CD4-positive, alpha-beta T cell (primary cell): ENCODE data around the gene KDM4B. TPM values are rescaled to one million over a fixed set of nuclear protein-coding genes. Genes with fewer than 3 reads are reported as not detected.

Experiments
- ATAC-seq: fragments of 200-7000 bp; cut with Tn5 transposase; one replicate; pipeline ENCODE4 v1.10.0; 2022; ENCODE audit warnings: mild to moderate bottlenecking; ENCODE audit not compliant: poor library complexity
- CTCF ChIA-PET: fragments of 350-600 bp; sonication (Branson Sonifier 250); formaldehyde crosslinking; loops from one replicate; lab custom pipeline; 2021; ENCODE audit warnings: antibody characterized with exemption, inconsistent platforms; lab: Charles Lee
- POLR2A ChIA-PET: fragments of 350-600 bp; sonication (Branson Sonifier 250); formaldehyde crosslinking; loops from one replicate; lab custom pipeline; 2021; ENCODE audit warnings: antibody characterized with exemption, inconsistent platforms; lab: Charles Lee
- DNase-seq, 14 experiments: peaks; one replicate each; pipeline ENCODE4 v3.0.0-alpha.2; 2013 to 2020; ENCODE audit warnings: mixed read lengths in 2 of 14
- H3K27ac ChIP-seq, 2 donors: one replicate each; pipeline versions ENCODE4 v1.5.1 to v1.7.0; 2013; ENCODE audit warnings: low read length in 2 of 2, low read depth in 1 of 2, mild to moderate bottlenecking in 1 of 2
- H3K27me3 ChIP-seq, 2 experiments: 1 replicate in 1 of 2; 2 replicates in 1 of 2; pipeline versions ENCODE4 v1.6.1 to v1.7.0; 2013; ENCODE audit warnings: low read length in 2 of 2, control low read depth in 1 of 2, mild to moderate bottlenecking in 1 of 2, moderate library complexity in 1 of 2; ENCODE audit not compliant: insufficient read depth in 2 of 2, control insufficient read depth in 1 of 2
- H3K36me3 ChIP-seq: one replicate; pipeline ENCODE4 v1.6.1; 2013; ENCODE audit warnings: low read length, control low read depth; ENCODE audit not compliant: insufficient read depth
- H3K4me1 ChIP-seq: one replicate; pipeline ENCODE4 v1.6.1; 2013; ENCODE audit warnings: low read length, control low read depth; ENCODE audit not compliant: insufficient read depth
- H3K4me3 ChIP-seq: one replicate; pipeline ENCODE4 v1.5.1; 2013; ENCODE audit warnings: mild to moderate bottlenecking, low read length, moderate library complexity
- H3K9me3 ChIP-seq, 2 experiments: 1 replicate in 1 of 2; 2 replicates in 1 of 2; pipeline versions ENCODE4 v1.6.1 to v1.7.0; 2013; ENCODE audit warnings: low read length in 2 of 2, mild to moderate bottlenecking in 2 of 2, control low read depth in 1 of 2, moderate library complexity in 1 of 2; ENCODE audit not compliant: control insufficient read depth in 1 of 2, insufficient read depth in 1 of 2
- H3K27ac Mint-ChIP-seq: one replicate; pipeline ENCODE4 v1.8.0; 2020; ENCODE audit warnings: mixed read lengths
- H3K27me3 Mint-ChIP-seq: one replicate; pipeline ENCODE4 v1.8.0; 2021; ENCODE audit warnings: mixed read lengths
- H3K36me3 Mint-ChIP-seq: one replicate; pipeline ENCODE4 v1.8.0; 2021; ENCODE audit warnings: low read depth, mixed read lengths
- H3K4me1 Mint-ChIP-seq: one replicate; pipeline ENCODE4 v1.8.0; 2021; ENCODE audit warnings: low read depth, mixed read lengths
- H3K4me3 Mint-ChIP-seq: one replicate; pipeline ENCODE4 v1.8.0; 2020; ENCODE audit warnings: mild to moderate bottlenecking, mixed read lengths
- H3K9me3 Mint-ChIP-seq: one replicate; pipeline ENCODE4 v1.8.0; 2020; ENCODE audit warnings: mixed read lengths
- CTCF ChIP-seq: fragments of 200-600 bp; IDR thresholded peaks from one replicate; pipeline ENCODE4 v1.8.0; 2022; ENCODE audit warnings: antibody characterized with exemption, mild to moderate bottlenecking
- intact Hi-C, 2 experiments: fragments of 100-400 bp; cut with DNase I in 1 of 2; cut with micrococcal nuclease in 1 of 2; formaldehyde crosslinking; loops; one replicate each; pipeline versions ENCODE4 v1.15.1 to v1.9.0; 2023 to 2025; cut with DNase I, micrococcal nuclease
- total RNA-seq, 174 experiments: library from RNA in 2 of 174; stranded (reverse) in 2 of 174; gene quantifications; one replicate each; pipeline ENCODE4 v1.2.3 and lab custom pipeline; 2021 to 2026

The KDM4B gene
- total RNA-seq, 2 experiments from 2014 or later: 41.8 to 42.5 TPM

DNA sequence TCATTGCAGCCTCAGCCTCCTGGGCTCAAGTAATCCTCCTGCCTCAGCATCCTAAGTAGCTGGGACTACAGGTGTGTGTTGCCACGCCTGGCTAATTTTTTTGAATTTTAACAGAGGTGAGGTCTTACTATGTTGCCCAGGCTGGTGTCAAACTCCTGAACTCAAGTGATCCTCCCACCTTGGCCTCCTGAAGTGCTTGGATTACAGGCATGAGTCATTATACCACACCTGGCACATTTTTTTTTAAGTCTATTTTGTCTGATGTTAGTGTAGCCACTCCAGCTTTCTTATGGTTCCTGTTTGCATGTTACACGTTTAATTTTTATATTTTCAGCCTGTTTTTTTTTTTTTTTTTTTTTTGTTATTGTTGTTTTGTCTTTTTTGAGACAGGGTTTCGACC is 24.8 kb downstream of the KDM4B start:
- no peak for TF ChIP-seq CTCF
- intact Hi-C loops: no loop called here
- Mint-ChIP-seq H3K4me3 (no peak overlapping the region), H3K27me3 (no peaks in the 10 kb centered on the region), H3K9me3 (peaks cover 2% of the 10 kb centered on the region), H3K27ac (no peak overlapping the region), H3K4me1 (no peaks in the 10 kb centered on the region), H3K36me3 (peaks cover 67% of the 10 kb centered on the region)
- no peaks in the 10 kb centered on the region for H3K27me3 ChIP-seq
- POLR2A ChIA-PET: interaction anchor here (0.6 kb wide), 1 partner anchor 129 kb away, joined by 3 read pairs; no protein-coding TSS in a partner anchor
- no peak overlapping the region for H3K27ac ChIP-seq
- ATAC-seq: no peak
- peaks cover 9% of the 10 kb centered on the region for H3K36me3 ChIP-seq
- H3K9me3 ChIP-seq: peaks cover 0 to 12% of the 10 kb centered on the region in 2 experiments
- DNase-seq: no peak
- H3K4me1 ChIP-seq: no peaks in the 10 kb centered on the region
- H3K4me3 ChIP-seq: no peak overlapping the region
- CTCF ChIA-PET: no interaction called here

DNA sequence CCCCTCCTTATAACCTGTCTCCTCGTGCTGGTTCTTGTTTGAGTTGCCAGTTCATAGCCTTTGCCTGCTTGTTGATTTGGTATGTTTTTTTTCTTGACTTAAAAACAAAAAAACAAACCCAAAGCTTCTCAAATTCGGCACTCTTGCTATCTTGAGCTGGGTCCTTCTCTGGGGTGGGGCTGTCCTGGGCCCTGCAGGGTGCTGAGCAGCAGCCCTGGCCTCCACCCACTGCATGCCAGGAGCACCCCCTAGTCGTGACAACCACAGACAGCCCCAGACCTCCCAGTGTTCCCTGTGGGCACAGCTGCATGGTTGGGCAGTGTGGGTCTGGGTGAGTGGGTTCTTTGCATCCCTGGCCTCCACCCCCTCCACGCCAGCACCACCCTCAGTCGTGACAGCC is 27.8 kb downstream of the KDM4B start:
- POLR2A ChIA-PET: no interaction called here

GRCh38 chr19:4997297-4997696 is 28.4 kb downstream of the KDM4B start:
- CTCF ChIA-PET: no interaction called here
- Mint-ChIP-seq H3K27me3 (no peaks in the 10 kb centered on the region), H3K9me3 (peaks cover 2% of the 10 kb centered on the region), H3K4me3 (no peak overlapping the region), H3K4me1 (peaks cover 10% of the 10 kb centered on the region), H3K36me3 (peaks cover 55% of the 10 kb centered on the region), H3K27ac (no peak overlapping the region)
- intact Hi-C loops: no loop called here
- peaks cover 4% of the 10 kb centered on the region for H3K4me1 ChIP-seq
- H3K27me3 ChIP-seq: no peaks in the 10 kb centered on the region
- H3K9me3 ChIP-seq: no peaks in the 10 kb centered on the region
- peaks cover 9% of the 10 kb centered on the region for H3K36me3 ChIP-seq
- no peak for DNase-seq
- H3K4me3 ChIP-seq: no peak overlapping the region
- no peak overlapping the region for H3K27ac ChIP-seq
- ATAC-seq: no peak
- POLR2A ChIA-PET: no interaction called here
- no peak for TF ChIP-seq CTCF

More for the DNA sequence above, 27.8 kb downstream of the KDM4B start:
- Mint-ChIP-seq H3K36me3 (peaks cover 61% of the 10 kb centered on the region), H3K27ac (no peak overlapping the region), H3K27me3 (no peaks in the 10 kb centered on the region), H3K4me3 (no peak overlapping the region), H3K4me1 (peaks cover 10% of the 10 kb centered on the region), H3K9me3 (peaks cover 2% of the 10 kb centered on the region)
- Histone ChIP-seq H3K27me3 (no peaks in the 10 kb centered on the region), H3K36me3 (peaks cover 9% of the 10 kb centered on the region), H3K4me3 (no peak overlapping the region), H3K27ac (no peak overlapping the region), H3K9me3 (peaks cover 0 to under 1% of the 10 kb centered on the region in 2 experiments), H3K4me1 (peaks cover 4% of the 10 kb centered on the region)
- CTCF ChIA-PET: interaction anchor here (0.6 kb wide), 1 partner anchor 22 kb away, joined by 3 read pairs; no protein-coding TSS in a partner anchor
- DNase-seq (no peak), ATAC-seq (no peak)
- TF ChIP-seq CTCF: no peak
- intact Hi-C loops: no loop called here
